Fibroblast of villous mesenchyme (primary cell): ENCODE data around the gene TSHZ2. TPM values are rescaled to one million over a fixed set of nuclear protein-coding genes. Genes with fewer than 3 reads are reported as not detected.
A peak's percentile ranks its signal among the peaks of the same experiment; 100 is the strongest.

Experiments
- DNase-seq: peaks from one replicate; pipeline ENCODE4 v3.0.0-alpha.2; 2010; ENCODE audit warnings: low read depth
- H3K4me3 ChIP-seq: 2 replicates; pipeline ENCODE4 v1.5.1; 2011; ENCODE audit warnings: low read depth, mild to moderate bottlenecking, low read length
- total RNA-seq: library from RNA; depleted of rRNA; stranded (reverse); fragments of >200 nt; gene quantifications from 2 replicates; pipeline ENCODE4 v1.2.3, GENCODE V29; 2012
- TF ChIP-seq, protein P1 (sequence below): IDR thresholded peaks from 2 replicates; pipeline ENCODE4 v1.5.1; 2012; ENCODE audit warnings: low read depth, mild to moderate bottlenecking, low read length; ENCODE audit not compliant: insufficient read depth

TSHZ2 gene
- total RNA-seq, 1 donor, result 2.6 TPM

DNA sequence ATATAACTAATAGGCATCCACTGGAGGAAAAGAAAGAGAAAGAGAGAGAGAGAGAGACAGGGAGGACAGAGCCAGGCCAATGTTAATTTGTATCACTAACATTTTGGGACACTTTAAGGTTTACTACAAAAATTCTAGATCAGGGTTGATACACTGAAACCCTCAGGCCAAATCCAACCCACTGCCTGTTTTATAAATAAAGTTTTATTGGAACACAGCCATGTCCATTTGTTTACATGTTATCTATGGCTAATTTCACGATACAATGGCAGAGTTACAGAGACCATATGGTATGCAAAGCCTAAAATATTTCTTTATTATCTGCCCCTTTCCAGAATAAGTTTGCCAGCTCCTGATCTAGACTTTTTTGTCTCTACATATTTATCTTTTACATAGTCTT is 357.6 kb downstream of the TSHZ2 start:
- TF ChIP-seq, protein P1, sequence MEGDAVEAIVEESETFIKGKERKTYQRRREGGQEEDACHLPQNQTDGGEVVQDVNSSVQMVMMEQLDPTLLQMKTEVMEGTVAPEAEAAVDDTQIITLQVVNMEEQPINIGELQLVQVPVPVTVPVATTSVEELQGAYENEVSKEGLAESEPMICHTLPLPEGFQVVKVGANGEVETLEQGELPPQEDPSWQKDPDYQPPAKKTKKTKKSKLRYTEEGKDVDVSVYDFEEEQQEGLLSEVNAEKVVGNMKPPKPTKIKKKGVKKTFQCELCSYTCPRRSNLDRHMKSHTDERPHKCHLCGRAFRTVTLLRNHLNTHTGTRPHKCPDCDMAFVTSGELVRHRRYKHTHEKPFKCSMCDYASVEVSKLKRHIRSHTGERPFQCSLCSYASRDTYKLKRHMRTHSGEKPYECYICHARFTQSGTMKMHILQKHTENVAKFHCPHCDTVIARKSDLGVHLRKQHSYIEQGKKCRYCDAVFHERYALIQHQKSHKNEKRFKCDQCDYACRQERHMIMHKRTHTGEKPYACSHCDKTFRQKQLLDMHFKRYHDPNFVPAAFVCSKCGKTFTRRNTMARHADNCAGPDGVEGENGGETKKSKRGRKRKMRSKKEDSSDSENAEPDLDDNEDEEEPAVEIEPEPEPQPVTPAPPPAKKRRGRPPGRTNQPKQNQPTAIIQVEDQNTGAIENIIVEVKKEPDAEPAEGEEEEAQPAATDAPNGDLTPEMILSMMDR, result no peak
- H3K4me3 ChIP-seq, result no peak overlapping the region
- DNase-seq, result no peak

DNA sequence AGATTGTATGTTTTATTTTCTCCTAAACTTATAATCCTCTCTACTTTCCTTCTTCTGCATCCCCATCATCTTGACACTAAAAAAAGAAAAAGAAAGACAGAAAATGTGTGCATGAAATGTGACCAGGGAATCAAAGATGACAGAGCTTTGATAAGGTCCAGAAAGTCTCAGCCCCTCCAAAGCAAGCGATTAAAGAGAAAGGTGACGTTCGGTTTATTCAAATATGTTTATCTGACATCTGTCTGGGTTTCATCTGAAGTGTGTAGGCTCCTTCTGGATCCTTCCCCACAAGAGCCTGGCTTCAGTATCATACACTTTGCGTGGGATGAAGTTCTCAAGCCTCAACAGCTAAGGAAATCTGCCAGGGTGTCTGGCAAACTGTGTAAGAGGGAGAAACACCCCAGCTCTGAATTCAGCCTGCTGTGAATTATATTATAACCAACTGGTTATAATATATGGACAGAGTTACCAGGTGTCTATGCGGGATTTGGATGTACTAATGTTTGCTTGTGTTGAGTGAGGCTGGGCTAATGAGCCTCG is 358.5 kb downstream of the TSHZ2 start:
- no peak overlapping the region for H3K4me3 ChIP-seq
- TF ChIP-seq, protein P1, result no peak
- DNase-seq, result peak; percentile 25

DNA sequence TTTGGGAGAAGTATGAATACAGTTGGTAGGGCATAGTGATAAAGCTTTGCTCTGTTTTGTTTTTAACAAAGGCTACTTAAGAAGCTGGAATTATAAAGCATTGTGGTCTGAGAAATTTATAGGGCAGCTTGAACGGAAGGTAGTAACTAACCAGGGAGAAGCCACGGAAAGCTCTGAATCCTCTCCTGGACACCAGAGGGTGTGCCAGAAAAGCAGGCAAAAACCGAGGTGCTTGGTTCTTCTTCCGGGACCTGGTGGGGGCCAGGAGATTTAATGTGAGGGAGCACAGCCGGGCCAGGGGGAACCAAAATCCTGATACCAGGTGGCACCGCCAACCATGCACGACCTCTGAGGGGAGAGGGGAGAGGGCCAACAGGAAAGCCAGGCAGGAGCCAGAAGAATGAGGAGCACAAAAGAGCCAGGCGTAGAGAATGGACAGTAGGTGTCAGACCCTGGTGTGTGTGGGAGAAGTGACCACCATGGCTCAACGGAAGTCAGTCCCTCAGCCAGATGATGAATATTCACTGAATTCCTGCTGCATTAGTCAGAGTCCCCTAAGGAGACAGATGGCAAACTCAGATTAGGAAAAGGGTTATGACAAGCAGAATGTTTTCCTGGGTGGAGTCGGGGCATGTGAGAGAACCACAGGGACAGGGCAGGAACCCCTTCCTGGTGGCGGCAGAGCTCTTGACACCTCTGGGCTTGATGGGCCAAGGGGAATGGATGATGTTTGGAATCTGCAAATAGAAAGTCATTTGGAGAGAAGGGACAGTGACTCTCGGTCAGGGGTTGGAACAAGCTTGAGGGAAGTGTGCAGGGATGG is 359.2 kb downstream of the TSHZ2 start:
- H3K4me3 ChIP-seq, result no peak overlapping the region
- TF ChIP-seq, protein P1, result peak; percentile 4
- DNase-seq, result peak; percentile 49

DNA sequence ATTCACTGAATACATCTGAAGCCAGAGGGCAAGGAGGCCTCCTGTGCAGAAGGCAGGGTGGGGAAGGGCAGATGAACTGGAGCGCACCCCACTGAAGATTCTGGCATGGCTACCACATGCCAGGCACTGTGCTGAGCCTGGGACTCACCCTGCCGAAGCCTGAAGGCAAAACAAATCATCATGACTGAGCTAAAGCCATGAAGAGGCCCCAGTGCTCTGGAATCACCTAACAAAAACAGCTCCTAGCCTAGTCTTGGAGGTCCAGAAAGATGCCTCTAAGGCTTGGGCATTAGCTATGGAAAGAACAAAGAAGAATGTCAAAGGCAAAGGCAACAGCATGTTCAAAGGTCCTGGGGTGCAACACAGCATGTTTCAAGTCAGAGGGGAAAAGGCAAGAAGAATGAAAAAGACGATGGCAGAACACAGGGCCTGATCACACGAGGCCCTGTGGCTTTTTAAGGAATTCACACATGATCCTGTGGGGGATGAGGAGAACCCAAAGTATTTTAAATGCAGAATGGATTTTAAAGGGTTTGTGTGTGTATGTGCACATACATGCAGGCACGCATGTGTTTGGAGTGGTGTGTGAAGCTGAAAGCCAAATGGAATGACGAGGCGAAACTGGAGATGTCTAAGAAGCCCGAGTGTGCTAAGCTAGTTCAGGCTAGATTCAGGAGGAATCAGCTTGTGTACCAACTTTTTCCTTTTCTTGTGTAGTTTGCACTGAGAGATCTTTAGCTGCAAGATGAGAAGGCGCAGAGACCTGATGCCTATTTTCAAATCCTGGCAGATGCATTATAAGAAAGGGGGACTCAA is 360.1 kb downstream of the TSHZ2 start:
- no peak for DNase-seq
- TF ChIP-seq, protein P1, result no peak
- no peak overlapping the region for H3K4me3 ChIP-seq

DNA sequence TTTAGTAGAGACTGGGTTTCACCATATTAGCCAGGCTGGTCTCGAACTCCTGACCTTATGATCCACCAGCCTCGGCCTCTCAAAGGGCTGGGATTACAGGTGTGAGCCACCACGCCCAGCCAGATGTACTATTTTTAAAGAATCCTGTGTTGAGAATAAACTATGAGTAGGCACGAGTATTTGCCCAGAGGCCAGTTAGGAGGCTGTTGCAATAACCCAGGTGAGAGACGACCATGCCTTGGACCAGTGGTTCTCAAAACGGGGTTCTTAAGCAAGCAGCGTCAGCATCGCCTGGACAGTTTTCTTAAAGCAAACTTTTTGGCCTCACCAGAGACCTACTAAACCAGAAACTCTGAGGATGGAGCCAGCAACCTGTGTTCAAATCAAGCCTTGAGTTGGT is 362.7 kb downstream of the TSHZ2 start:
- DNase-seq, result no peak
- no peak overlapping the region for H3K4me3 ChIP-seq
- TF ChIP-seq, protein P1, result no peak

DNA sequence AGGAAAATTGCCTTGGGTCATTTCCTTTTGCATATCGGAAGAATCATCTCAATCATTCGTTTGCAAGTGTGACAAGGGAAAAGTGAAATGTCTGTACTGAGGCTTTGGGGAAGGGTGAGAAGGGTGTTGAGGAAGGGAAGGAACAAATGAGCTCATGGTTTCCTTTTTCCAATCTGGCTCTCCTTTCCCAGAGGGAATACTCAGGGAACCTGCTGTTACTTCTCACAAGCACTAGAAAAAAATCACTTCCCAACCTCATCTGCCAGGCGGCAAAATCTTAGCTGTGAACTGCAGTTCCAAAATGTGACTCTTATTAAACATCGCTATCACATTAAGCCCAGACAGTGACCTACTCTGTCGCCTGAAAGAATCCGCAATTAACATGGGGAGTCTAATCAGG is 363.4 kb downstream of the TSHZ2 start:
- H3K4me3 ChIP-seq, result no peak overlapping the region
- DNase-seq, result no peak
- TF ChIP-seq, protein P1, result no peak
